ENCODE results near the gene NOTCH2. TPM values are rescaled to one million over a fixed set of nuclear protein-coding genes. Genes with fewer than 3 reads are reported as not detected.

Gene NOTCH2
- total RNA-seq, 1 experiment from 2014 or later = 106 TPM

- Histone ChIP-seq H3K9me3 (ENCODE audit: insufficient read depth, low read depth) (no peaks in the 10 kb centered on the region), H3K27ac (no peak overlapping the region), H4K20me1 (ENCODE audit: insufficient read depth) (no peaks in the 10 kb centered on the region), H3K4me3 (no peak overlapping the region), H3K9me2 (ENCODE audit: insufficient read depth) (no peaks in the 10 kb centered on the region), H3K36me3 (ENCODE audit: low read depth) (no peaks in the 10 kb centered on the region), H3K27me3 (ENCODE audit: insufficient read depth, low read depth) (no peaks in the 10 kb centered on the region), H3K4me2 (no peak overlapping the region), H3F3A (ENCODE audit: insufficient read depth, low read depth) (no peaks in the 10 kb centered on the region; the same call in 1 of the 2 replicates), H3K79me2 (ENCODE audit: low read depth) (no peaks in the 10 kb centered on the region), H3K4me1 (replicated peaks; ENCODE audit: insufficient read depth) (peaks cover 16% of the 10 kb centered on the region), H2AFZ (no peak overlapping the region)
- CTCF ChIA-PET = no interaction called here
- TF ChIP-seq CTCF (conservative IDR thresholded peaks at IDR 0.05) (no peak), EZH2 (IDR thresholded peaks at IDR 0.05; ENCODE audit: low read depth) (no peak)
- POLR2A ChIA-PET (ENCODE audit: unreplicated experiment) = no interaction called here
- DNase-seq = no peak
- intact Hi-C loops (cut with micrococcal nuclease; ENCODE audit: unreplicated experiment) = loop anchor here (10.0 kb wide), 1 partner anchor 57 kb away; no protein-coding TSS in a partner anchor
- no TSS peak for BruUV-seq (replicated peaks)
These were observed 207.2 kb downstream of the NOTCH2 start for GRCh38 chr1:119862276-119862675.

Other genes with a start within 250 kb of the NOTCH2 start
- gene ADAM30, start 173.1 kb downstream of the NOTCH2 start, total RNA-seq (2021) = not detected in 2 replicates
- gene SEC22B, start 106.9 kb upstream of the NOTCH2 start, total RNA-seq (2021) = 16.5 and 25.1 TPM in 2 replicates

Measured in PC-9 (cell line).